Measurements from ENCODE around the gene FBXO44.

The FBXO44 gene

GRCh38 chr1:11704691-11705475 is 50.2 kb downstream of the FBXO44 start:
- Histone ChIP-seq H3K27me3 (ENCODE audit: insufficient read depth, poor library complexity, severe bottlenecking) (no peaks in the 10 kb centered on the region), H3K27ac (replicated peaks) (no peak overlapping the region), H3K4me3 (replicated peaks; ENCODE audit: insufficient read depth, low read length) (no peak overlapping the region)
- no peak for DNase-seq (ENCODE audit: low read depth in 1 of 2, low spot score in 1 of 2)
- TF ChIP-seq CTCF (IDR thresholded peaks at IDR 0.05; ENCODE audit: insufficient read depth, low read length) (no peak), REST (IDR thresholded peaks at IDR 0.05; ENCODE audit: insufficient replicate concordance, low read depth) (no peak), GABPA (IDR thresholded peaks at IDR 0.05; ENCODE audit: low read depth) (no peak), POLR2AphosphoS5 (IDR thresholded peaks at IDR 0.05; ENCODE audit: low read depth) (no peak), SPI1 (IDR thresholded peaks at IDR 0.05; ENCODE audit: borderline replicate concordance, low read depth) (no peak)

DNA sequence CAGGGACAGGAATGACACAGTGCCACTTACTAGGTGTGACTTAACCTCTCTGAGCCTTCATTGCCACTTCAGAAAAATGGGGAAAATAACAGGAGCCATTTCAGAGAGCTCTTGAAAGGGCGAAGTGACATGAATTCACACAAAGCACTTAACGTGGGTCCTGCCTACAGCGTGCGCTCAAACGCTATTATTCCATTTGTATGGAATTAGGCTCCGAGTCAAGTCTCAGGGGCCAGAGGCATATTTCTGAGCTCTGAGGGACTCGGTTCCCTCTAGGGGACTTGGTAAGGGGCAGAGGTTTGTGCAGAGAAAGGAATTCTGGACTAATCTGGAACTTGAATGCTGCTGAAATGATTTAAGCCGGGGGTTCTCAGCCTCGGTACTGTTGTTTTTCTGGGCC is 50.9 kb downstream of the FBXO44 start:
- no peak for TF ChIP-seq REST (IDR thresholded peaks at IDR 0.05; ENCODE audit: insufficient replicate concordance, low read depth)
- Histone ChIP-seq H3K27me3 (ENCODE audit: insufficient read depth, poor library complexity, severe bottlenecking) (no peaks in the 10 kb centered on the region), H3K4me3 (replicated peaks; ENCODE audit: insufficient read depth, low read length) (no peak overlapping the region), H3K27ac (replicated peaks) (no peak overlapping the region)
- no peak for DNase-seq (ENCODE audit: low read depth in 1 of 2, low spot score in 1 of 2)

- H3K4me3 ChIP-seq (replicated peaks; ENCODE audit: insufficient read depth, low read length), result no peak overlapping the region
- no peak overlapping the region for H3K27ac ChIP-seq (replicated peaks)
- no peaks in the 10 kb centered on the region for H3K27me3 ChIP-seq (ENCODE audit: insufficient read depth, poor library complexity, severe bottlenecking)
- DNase-seq (ENCODE audit: low read depth in 1 of 2, low spot score in 1 of 2), result no peak
- TF ChIP-seq CTCF (IDR thresholded peaks at IDR 0.05; ENCODE audit: insufficient read depth, low read length), result no peak
- no peak for TF ChIP-seq REST (IDR thresholded peaks at IDR 0.05; ENCODE audit: insufficient replicate concordance, low read depth)
- no peak for TF ChIP-seq SPI1 (IDR thresholded peaks at IDR 0.05; ENCODE audit: borderline replicate concordance, low read depth)
- no peak for TF ChIP-seq POLR2AphosphoS5 (IDR thresholded peaks at IDR 0.05; ENCODE audit: low read depth)
- TF ChIP-seq GABPA (IDR thresholded peaks at IDR 0.05; ENCODE audit: low read depth), result no peak
These were observed 51.6 kb downstream of the FBXO44 start for GRCh38 chr1:11706292-11706691.

Measured in HL-60 (cell line).